ENCODE results near the gene P3H1.

DNA sequence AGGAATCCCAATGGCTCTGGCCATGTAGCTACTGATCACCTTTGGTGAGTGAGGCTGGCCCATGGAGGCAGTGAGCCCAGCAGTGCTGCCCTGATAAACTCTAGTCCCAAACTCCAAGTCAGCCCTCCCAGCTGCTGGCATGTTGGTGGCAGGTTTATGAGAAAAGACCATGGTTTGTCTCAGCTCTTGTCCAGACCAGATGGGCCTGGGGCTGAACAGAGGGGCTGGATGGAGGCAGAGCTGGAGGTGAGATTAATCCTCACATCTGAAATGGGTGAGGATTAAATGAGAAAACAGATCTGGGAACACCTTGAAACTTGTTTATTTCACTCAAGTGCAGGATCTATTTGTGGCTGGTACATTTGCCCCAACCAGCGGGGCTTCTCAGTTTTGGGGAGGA is 21.2 kb upstream of the P3H1 start:
- TF ChIP-seq, protein P1, sequence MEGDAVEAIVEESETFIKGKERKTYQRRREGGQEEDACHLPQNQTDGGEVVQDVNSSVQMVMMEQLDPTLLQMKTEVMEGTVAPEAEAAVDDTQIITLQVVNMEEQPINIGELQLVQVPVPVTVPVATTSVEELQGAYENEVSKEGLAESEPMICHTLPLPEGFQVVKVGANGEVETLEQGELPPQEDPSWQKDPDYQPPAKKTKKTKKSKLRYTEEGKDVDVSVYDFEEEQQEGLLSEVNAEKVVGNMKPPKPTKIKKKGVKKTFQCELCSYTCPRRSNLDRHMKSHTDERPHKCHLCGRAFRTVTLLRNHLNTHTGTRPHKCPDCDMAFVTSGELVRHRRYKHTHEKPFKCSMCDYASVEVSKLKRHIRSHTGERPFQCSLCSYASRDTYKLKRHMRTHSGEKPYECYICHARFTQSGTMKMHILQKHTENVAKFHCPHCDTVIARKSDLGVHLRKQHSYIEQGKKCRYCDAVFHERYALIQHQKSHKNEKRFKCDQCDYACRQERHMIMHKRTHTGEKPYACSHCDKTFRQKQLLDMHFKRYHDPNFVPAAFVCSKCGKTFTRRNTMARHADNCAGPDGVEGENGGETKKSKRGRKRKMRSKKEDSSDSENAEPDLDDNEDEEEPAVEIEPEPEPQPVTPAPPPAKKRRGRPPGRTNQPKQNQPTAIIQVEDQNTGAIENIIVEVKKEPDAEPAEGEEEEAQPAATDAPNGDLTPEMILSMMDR (IDR thresholded peaks at IDR 0.05): no peak
- no peak for TF ChIP-seq POLR2A (IDR thresholded peaks at IDR 0.05)
- no peak for TF ChIP-seq EP300 (IDR thresholded peaks at IDR 0.05)

Data from upper lobe of left lung (tissue), 4 donors.